Central memory CD8-positive, alpha-beta T cell (primary cell): ENCODE data around the gene ATP11A.

Source experiments
- ATAC-seq: fragments of 150-1000 bp; cut with Tn5 transposase; replicated peaks from 2 replicates; pipeline ENCODE4 v1.10.0; 2022; ENCODE audit warnings: mild to moderate bottlenecking, moderate FRiP score, moderate number of reproducible peaks; ENCODE audit not compliant: poor library complexity, severe bottlenecking; ENCODE audit errors: extremely low read depth
- DNase-seq, 2 donors: peaks; one replicate each; pipeline ENCODE4 v3.0.0; 2021; ENCODE audit warnings: low spot score in 2 of 2
- H3K27ac Mint-ChIP-seq: one replicate; pipeline ENCODE4 v1.8.0; 2022; ENCODE audit warnings: low read depth, mild to moderate bottlenecking, moderate library complexity, mixed read lengths
- H3K27me3 Mint-ChIP-seq: one replicate; pipeline ENCODE4 v1.8.0; 2022; ENCODE audit warnings: mixed read lengths
- H3K36me3 Mint-ChIP-seq: one replicate; pipeline ENCODE4 v1.8.0; 2022; ENCODE audit warnings: mild to moderate bottlenecking, moderate library complexity, mixed read lengths; ENCODE audit not compliant: insufficient read depth
- H3K4me1 Mint-ChIP-seq: one replicate; pipeline ENCODE4 v1.8.0; 2022; ENCODE audit warnings: mixed read lengths
- H3K4me3 Mint-ChIP-seq: one replicate; pipeline ENCODE4 v1.8.0; 2022; ENCODE audit warnings: mild to moderate bottlenecking, moderate library complexity, mixed read lengths
- H3K9me3 Mint-ChIP-seq: one replicate; pipeline ENCODE4 v1.8.0; 2022; ENCODE audit warnings: mixed read lengths

ATP11A gene

DNA sequence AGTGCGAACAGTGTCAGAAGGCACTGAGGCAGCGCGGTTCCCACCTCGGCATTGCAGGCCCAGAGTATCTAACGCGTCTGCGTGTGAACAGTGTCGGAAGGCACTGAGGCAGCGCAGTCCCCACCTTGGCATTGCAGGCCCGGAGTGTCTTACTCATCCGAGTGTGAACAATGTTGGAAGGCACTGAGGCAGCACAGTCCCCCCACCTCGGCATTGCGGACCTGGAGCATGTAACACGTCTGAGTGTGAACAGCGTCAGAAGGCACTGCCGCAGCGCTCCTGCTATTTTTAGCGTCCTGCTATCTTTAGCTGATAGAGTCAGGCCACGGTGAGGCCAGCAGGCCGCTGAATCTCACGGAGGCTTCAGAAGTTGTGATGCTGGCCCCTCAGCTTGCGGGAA is 39.6 kb downstream of the ATP11A start:
- DNase-seq, result no peak
- ATAC-seq, result no peak
- Mint-ChIP-seq H3K4me1 (peaks cover 29% of the 10 kb centered on the region), H3K36me3 (peaks cover 2% of the 10 kb centered on the region), H3K9me3 (no peaks in the 10 kb centered on the region), H3K27me3 (no peaks in the 10 kb centered on the region), H3K4me3 (no peak overlapping the region), H3K27ac (no peak overlapping the region)

GRCh38 chr13:112730157-112730671 is 40.4 kb downstream of the ATP11A start:
- Mint-ChIP-seq H3K27me3 (no peaks in the 10 kb centered on the region), H3K4me3 (no peak overlapping the region), H3K4me1 (peaks cover 21% of the 10 kb centered on the region), H3K36me3 (peaks cover 2% of the 10 kb centered on the region), H3K9me3 (no peaks in the 10 kb centered on the region), H3K27ac (no peak overlapping the region)
- ATAC-seq, result no peak
- DNase-seq, result no peak

GRCh38 chr13:112731667-112732616 is 42.1 kb downstream of the ATP11A start:
- DNase-seq, result no peak
- no peak for ATAC-seq
- H3K36me3 Mint-ChIP-seq, result peaks cover under 1% of the 10 kb centered on the region

DNA sequence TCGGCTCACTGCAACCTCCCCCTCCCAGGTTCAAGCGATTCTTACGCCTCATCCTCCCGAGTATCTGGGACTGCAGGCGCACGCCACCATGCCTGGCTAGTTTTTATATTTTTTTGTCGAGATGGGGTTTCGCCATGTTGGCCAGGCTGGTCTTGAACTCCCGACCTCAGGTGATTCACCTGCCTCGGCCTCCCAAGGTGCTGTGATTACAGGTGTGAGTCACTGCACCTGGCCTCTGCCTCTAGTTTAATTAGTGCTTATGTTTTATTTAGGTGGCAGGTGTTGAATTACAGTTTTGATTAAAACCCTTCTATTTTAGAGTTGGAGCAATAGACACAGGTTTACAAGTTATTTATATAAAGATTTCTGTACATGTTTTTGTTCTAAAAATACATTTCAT is 42.8 kb downstream of the ATP11A start:
- Mint-ChIP-seq H3K4me1 (peaks cover 12% of the 10 kb centered on the region), H3K27ac (no peak overlapping the region), H3K4me3 (no peak overlapping the region), H3K36me3 (peaks cover 2% of the 10 kb centered on the region), H3K9me3 (no peaks in the 10 kb centered on the region), H3K27me3 (no peaks in the 10 kb centered on the region)
- ATAC-seq, result no peak
- DNase-seq, result no peak

More at GRCh38 chr13:112731667-112732616, 42.1 kb downstream of the ATP11A start:
- H3K27me3 Mint-ChIP-seq, result no peaks in the 10 kb centered on the region
- H3K4me1 Mint-ChIP-seq, result peaks cover 6% of the 10 kb centered on the region
- H3K9me3 Mint-ChIP-seq, result no peaks in the 10 kb centered on the region
- no peak overlapping the region for H3K27ac Mint-ChIP-seq
- no peak overlapping the region for H3K4me3 Mint-ChIP-seq

DNA sequence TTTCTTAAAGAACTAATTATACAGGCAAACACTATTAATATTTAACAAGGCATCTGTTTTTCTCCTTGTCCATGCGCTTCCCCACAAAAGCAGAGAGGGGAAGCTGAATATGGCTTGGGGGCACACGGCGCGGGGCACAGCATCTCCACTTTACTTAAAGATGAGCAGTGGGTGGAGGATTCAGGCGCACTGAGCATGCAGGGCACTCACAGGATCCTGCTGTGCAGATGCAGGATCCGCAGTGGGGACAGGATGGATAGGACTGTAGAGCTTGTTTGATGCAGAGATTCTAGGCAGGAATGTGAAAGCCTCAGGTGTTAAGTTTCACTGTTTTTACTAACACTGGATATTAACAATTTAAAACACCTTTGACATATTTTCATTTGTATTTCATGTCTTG is 43.3 kb downstream of the ATP11A start:
- Mint-ChIP-seq H3K36me3 (peaks cover 2% of the 10 kb centered on the region), H3K27me3 (no peaks in the 10 kb centered on the region), H3K4me3 (no peak overlapping the region), H3K27ac (no peak overlapping the region), H3K9me3 (no peaks in the 10 kb centered on the region), H3K4me1 (peaks cover 12% of the 10 kb centered on the region)
- DNase-seq (no peak), ATAC-seq (no peak)

- ATAC-seq (no peak), DNase-seq (no peak)
- Mint-ChIP-seq H3K4me3 (no peak overlapping the region), H3K27ac (no peak overlapping the region), H3K27me3 (no peaks in the 10 kb centered on the region), H3K36me3 (peaks cover 2% of the 10 kb centered on the region), H3K9me3 (no peaks in the 10 kb centered on the region), H3K4me1 (peaks cover 12% of the 10 kb centered on the region)
These were observed 44.0 kb downstream of the ATP11A start for GRCh38 chr13:112733661-112734379.

DNA sequence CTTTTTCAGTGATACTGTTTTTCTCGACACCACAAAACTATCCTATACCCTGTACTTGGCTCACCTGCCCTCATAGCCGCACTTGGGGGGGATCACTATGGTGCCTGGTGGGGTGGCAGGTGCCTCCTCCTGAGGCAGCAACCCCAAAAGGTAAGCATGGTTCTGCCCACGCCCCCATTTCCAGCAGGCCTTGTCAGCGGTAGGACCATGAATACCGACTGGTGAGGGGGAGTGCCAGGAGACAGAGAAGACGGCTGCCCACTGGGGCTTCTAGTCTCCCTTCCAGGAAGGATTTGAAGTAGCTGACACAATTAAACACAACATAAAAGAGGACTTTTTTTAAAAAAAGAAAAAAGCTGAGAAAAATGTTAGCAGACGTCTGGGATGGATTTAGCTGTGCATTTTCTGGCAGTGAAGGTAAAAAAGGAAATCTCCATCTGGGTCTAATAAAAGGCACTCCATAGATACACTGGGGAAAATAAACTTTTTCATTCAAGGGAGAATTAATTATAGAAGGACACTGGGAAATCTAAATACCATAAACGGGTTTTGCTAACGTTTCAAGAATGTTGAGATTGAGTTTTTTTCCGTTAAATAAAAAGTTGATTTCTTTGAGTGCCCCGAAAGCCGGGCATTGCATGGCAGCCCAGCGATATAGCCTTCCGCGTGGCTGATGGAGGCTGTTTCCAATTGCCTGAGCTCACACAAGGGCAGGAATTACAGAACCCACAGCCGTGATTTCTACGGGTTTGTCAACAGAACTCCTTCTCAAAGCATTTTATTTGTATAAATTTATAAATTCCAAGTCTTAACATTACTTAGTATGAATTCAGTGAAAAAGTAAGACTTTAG is 45.1 kb downstream of the ATP11A start:
- DNase-seq (no peak), ATAC-seq (no peak)
- H3K9me3 Mint-ChIP-seq, result no peaks in the 10 kb centered on the region
- H3K4me1 Mint-ChIP-seq, result peaks cover 12% of the 10 kb centered on the region
- no peak overlapping the region for H3K4me3 Mint-ChIP-seq
- H3K27ac Mint-ChIP-seq, result no peak overlapping the region
- H3K27me3 Mint-ChIP-seq, result no peaks in the 10 kb centered on the region
- H3K36me3 Mint-ChIP-seq, result peaks cover 2% of the 10 kb centered on the region

GRCh38 chr13:112735791-112736190 is 46.0 kb downstream of the ATP11A start:
- DNase-seq (no peak), ATAC-seq (no peak)
- Mint-ChIP-seq H3K4me1 (peaks cover 12% of the 10 kb centered on the region), H3K36me3 (peaks cover 2% of the 10 kb centered on the region), H3K27ac (no peak overlapping the region), H3K4me3 (no peak overlapping the region), H3K27me3 (no peaks in the 10 kb centered on the region), H3K9me3 (no peaks in the 10 kb centered on the region)

- ATAC-seq (no peak), DNase-seq (no peak)
- peaks cover 2% of the 10 kb centered on the region for H3K36me3 Mint-ChIP-seq
- no peaks in the 10 kb centered on the region for H3K9me3 Mint-ChIP-seq
- peaks cover 17% of the 10 kb centered on the region for H3K4me1 Mint-ChIP-seq
- H3K4me3 Mint-ChIP-seq, result no peak overlapping the region
- no peaks in the 10 kb centered on the region for H3K27me3 Mint-ChIP-seq
- no peak overlapping the region for H3K27ac Mint-ChIP-seq
These were observed 47.5 kb downstream of the ATP11A start for GRCh38 chr13:112737294-112737693.

GRCh38 chr13:112738606-112739005 is 48.8 kb downstream of the ATP11A start:
- DNase-seq, result no peak
- no peak overlapping the region for H3K4me3 Mint-ChIP-seq

GRCh38 chr13:112740502-112741131 is 50.8 kb downstream of the ATP11A start:
- no peak for ATAC-seq
- DNase-seq, result no peak
- H3K4me3 Mint-ChIP-seq, result no peak overlapping the region
- H3K36me3 Mint-ChIP-seq, result peaks cover 2% of the 10 kb centered on the region
- no peaks in the 10 kb centered on the region for H3K27me3 Mint-ChIP-seq
- H3K4me1 Mint-ChIP-seq, result peaks cover 26% of the 10 kb centered on the region
- H3K9me3 Mint-ChIP-seq, result no peaks in the 10 kb centered on the region
- no peak overlapping the region for H3K27ac Mint-ChIP-seq

More at GRCh38 chr13:112738606-112739005, 48.8 kb downstream of the ATP11A start:
- Mint-ChIP-seq H3K4me1 (peaks cover 26% of the 10 kb centered on the region), H3K27me3 (no peaks in the 10 kb centered on the region), H3K36me3 (peaks cover 2% of the 10 kb centered on the region), H3K27ac (no peak overlapping the region), H3K9me3 (no peaks in the 10 kb centered on the region)
- no peak for ATAC-seq
